HG03521 (cell line): ENCODE results near the gene PDE11A.

ENCODE experiments used
- ATAC-seq: cut with Tn5 transposase; IDR thresholded peaks from one replicate; pipeline ENCODE4 v1.9.1; 2021; ENCODE audit warnings: mild to moderate bottlenecking, moderate library complexity; ENCODE audit not compliant: unreplicated experiment

The PDE11A gene

DNA sequence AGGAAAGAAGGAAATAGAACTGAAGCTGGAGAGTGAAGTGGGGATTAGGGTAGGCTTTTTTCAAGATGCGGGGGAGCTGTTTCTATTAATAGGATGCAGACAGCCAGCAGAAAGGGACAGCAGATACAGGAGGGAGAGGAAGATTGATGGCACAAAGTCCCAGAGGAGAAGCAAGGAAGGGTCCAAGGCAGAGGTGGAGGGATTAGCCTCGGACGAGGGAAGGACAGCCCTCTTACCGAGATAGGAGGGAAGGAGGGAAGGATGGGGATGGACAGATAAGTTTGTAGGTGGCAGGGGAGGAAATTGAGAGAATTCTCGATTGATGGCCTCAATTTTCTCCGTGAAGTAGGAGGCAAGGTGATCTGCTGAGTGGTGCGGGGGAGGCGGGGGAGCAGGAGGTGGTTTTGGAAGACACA, 362.6 kb downstream of the PDE11A start:
- ATAC-seq: no peak

DNA sequence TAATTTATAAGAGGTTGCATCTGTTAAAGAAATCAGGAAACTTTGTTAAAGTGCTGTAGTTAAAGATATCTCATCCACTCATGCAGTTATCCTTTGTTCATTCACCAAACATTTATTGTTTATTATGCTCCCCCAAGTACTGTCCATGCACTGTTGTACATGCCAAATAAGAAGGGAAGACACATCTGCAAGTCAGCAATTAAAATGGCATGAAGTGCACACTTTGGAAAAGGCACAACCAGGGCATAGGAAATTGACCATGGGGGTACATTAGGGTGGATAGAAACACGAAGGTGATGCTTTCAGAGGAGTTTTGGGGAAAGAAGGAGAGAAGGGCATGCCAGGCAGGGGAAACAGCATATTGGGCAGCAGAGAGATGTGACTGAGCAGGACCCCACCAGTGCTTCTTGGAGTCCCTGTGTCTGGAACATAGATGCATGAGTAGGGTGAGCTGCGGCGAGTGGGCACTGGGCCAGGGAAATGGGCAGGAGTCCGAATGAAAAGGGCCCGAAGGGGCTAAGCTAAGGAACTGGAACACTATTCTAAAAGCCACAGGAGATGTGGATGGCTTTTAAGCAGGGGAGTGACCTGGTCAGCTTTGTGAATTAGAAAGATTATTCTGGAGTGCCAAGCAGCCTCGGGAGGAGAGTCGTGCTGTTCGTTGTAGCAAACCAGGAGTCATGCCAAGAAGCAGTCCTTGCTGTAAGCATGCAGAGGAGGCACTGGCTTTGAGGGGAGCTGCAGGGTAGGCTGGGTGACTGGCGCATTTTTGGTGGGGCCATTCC, 363.7 kb downstream of the PDE11A start:
- no peak for ATAC-seq

DNA sequence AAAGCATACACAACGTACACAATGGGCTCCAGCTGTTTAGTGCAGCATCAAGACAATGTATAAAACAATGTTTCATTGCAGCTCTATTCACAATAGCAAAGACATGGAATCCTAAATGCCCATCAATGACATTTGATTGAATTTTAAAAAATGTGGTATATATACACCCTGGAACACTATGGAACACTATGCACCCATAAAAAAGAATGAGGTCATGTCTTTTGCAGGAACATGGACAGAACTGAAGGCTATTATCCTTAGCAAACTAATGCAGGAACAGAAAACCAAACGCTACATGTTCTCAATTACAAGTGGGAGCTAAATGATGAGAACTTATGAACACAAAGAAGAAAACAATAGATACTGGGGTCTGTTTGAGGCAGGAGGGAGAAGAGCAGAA, 364.5 kb downstream of the PDE11A start:
- no peak for ATAC-seq

DNA sequence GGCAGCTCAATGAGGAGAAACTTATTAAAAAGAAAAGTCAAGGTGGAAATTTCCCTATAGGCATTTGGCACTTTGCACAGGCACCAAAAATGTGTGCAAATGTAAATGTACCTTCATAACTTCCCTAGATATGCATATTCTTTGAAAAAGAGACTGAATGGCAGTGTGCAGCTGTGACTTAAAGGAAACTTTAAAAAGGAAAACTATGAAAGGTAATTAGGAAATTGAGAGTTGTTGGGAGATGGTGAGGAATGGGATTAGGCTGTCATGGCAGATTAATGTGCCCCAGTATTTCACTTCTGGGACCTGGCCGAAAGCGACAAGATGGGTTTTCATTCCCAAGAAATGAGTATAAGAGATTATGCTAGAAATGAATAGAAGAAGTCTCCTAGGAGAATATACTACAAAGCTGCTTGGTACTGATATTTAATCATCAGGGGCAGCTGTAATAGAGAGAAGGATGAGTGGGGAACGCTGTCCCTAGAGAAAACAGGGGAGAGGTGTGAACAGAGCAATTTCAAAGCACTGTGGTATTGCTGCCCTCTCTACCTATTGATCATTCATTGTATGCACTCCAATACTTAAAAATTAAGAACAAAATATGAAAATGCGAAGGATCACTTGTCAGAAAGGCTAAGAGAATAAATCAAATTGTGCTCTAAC, 366.9 kb downstream of the PDE11A start:
- no peak for ATAC-seq

DNA sequence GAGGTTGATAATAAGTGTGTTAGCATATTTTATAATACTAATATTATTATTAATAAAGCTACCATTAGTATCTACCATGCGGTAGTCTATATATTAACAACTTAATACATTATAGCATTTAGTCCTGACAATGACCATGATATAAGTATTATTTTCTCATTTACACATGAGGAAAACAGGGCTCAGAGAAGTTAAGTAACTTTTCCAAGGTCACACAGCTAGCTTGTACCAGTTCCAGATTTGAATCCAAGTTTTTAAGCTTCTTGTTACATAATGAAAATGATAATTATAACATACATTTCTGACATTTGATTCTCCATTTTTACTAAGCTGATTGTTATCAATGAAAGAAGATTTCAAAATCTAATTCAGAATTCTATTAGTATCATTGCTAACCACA, 369.4 kb downstream of the PDE11A start:
- ATAC-seq: no peak

DNA sequence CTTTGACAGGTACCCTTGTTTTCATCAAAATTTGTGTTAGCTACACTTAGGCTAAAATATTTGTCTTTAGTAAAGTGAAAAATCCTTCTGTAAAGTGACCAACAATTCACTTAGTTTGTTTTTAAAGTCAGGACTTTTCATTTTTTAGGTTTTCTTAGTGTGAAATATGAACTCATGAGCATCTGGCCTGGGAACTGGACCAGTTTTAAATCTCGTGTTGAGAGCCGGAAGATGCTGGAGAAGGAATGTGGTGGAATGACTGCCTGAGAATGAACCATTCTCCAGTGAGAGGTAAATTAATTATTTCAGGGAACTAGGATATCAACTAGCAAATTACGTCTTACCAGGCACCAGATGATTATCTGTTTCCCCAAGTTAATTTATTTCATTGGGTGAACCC, 374.3 kb downstream of the PDE11A start:
- no peak for ATAC-seq

DNA sequence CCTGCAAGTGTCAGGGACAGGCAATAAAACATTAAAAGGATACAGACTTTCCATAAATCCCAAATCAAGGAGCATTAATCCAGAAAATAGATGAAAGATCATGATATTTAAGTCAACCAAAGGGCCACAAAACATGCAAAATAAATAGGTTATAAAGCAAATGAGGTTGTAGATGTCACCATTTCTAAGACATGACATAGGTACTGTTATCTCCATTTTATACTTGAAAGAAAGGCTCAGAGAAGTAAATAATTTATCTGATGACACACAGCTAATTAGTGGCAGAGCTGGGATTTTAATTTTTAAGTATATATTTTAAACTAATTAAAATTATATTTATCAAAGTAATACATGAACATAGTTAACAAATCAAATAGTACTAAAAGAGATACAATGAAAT, 378.2 kb downstream of the PDE11A start:
- no peak for ATAC-seq

DNA sequence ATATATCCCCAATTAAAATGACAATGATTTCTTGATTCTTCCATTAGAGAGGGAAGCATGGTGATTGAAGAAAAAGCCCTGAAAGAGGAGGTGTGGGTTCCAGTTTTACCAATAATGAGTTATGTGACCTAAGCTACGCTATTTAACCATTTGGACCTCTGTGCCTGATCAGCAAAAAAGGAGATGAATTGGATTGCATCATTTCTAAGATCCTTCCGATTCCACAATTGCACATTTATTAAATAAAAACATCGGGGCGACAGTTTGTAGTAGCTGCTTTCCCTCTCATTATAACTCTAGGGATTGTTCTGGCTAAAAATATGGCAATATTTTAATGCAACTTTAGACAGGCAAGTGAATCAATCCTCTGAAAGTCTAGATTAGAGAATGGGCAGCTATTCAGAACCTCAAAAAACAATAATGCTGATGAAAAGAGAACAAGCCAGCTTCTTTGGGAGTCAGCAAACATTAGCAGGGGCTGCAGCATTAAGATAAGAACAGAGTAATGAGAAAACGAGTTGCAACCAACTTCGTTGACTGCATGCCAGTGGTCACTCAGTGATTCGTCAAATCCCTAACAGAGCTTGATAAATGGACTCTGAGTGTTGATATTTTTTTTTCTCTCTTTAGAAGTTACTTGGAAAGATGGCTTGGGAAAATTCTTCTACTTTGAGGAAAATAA, 378.8 kb downstream of the PDE11A start:
- no peak for ATAC-seq

DNA sequence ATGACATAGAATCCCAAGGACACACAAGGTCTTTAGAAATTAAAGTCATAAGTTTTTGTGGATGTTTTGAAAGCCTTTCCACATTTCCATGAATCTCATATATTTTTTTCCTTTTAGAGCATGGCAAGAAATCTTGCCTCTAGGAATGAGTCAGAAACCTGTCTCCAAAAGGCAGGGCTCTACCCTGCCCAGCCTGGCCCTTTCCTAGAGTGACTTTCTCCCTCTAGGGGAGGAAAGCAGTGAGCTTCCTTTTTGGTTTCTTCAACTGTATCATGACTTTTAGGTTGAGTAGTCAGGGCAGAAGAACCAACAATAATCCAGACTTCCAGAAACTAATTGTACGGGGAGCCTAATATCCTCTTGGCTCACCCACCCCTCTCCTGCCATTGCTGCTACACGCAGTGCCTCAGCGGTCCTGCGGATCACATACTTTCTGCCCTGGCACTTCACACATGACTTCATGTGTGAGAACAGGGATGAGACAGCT, 379.8 kb downstream of the PDE11A start:
- ATAC-seq: no peak

DNA sequence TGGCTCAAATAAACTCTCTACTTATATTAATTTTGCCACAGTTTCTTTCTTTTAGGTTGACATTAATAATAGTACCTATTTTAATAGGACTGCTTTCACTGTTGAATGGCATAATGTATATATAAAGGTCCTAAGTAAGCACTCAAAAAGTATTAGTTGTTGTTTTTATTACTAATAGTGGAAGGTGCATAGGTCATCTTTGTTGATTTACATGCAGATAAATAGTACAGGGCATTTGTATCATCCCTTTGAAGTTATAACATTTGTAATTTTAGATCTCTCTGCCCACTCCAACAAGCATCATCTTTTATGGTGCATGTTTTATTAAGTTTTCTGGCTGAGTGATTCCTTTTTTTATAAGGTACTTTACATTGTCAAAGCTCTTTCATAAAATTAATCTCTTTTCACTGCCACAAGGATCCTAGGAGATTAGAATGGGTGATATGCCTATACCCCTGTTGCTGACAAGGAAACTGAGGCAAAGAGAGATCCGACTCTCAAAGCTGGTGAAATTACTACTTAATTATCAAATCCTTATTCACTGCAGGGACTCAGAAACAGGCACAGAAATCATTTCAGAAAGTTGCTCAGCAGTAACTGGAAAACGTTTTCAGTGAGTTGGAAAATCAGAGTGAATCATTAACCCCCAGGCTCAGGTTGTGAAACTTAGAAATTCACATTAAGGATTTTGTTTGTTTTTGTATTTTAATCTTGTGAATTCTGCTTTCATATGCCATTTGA, 380.4 kb downstream of the PDE11A start:
- ATAC-seq: no peak

DNA sequence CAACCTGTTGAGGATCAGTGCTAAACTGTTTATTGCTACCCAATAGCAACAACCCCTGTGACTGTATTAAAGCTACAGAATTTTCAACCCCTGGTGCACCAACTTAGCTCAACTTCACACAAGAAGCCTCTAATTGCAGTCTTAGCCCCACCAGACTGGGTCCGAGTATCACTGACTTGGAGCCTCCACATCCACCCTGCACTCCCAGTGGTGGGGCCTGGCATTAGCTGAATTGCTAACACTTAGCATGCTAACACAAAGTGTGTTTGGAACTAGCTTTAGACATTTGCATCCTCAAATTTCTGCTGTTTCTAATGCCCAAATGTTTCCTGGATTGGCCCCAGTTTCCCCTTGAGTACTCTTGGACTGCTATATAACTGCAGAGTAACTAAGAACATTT, 381.4 kb downstream of the PDE11A start:
- no peak for ATAC-seq

DNA sequence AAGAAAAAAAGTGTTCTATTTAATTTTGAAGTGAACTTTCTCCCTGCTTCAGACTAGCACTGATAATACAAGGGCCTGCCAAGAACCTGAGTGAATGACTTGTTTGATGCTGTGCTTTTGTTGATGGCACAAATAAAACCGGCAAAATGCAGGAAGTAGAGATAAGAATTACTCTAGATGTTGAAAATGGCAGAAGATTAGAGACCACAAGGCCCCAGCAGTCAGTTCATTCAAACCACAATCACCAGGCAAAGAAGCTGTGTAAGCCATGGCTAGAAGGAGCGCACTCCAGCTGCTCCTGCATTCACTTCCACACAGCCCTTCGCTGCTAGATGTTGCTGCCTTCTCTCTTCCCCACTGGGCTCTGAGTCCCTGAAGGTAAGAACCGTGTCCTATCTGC, 383.0 kb downstream of the PDE11A start:
- no peak for ATAC-seq

DNA sequence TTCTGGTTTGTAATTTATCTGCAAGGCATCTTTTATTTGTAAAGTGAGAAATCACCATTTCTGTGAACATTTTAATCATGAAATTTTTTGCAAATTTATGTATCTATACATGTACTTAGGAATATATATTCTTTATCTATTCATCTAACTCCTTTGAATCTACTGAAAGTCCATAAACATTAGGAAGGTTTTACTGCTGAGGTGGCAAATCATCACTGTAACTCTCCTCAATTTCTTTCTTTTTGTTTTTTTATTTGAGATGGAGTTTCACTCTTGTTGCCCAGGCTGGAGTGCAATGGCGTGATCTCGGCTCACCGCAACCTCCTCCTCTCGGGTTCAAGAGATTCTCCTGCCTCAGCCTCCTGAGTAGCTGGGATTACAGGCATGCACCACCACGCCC, 383.7 kb downstream of the PDE11A start:
- ATAC-seq: no peak

DNA sequence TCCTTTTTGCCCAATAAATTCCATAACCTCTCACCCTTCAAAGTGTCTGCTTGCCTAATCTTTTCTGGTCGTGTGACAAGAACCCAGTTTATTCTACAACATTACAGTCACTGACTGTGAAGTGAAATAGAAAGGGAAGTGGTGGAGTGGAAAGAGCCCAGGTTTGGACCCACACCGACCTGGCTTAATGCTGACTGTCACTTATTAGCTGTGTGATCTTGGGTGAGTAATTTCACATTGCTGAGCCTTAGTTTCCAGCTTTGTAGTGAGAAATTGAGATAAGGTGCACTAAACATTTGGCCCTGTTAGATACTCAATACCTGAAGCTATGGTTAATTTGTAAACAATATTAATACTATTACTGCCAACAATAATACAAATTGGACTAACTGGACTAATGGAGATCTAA, 388.9 kb downstream of the PDE11A start:
- no peak for ATAC-seq

DNA sequence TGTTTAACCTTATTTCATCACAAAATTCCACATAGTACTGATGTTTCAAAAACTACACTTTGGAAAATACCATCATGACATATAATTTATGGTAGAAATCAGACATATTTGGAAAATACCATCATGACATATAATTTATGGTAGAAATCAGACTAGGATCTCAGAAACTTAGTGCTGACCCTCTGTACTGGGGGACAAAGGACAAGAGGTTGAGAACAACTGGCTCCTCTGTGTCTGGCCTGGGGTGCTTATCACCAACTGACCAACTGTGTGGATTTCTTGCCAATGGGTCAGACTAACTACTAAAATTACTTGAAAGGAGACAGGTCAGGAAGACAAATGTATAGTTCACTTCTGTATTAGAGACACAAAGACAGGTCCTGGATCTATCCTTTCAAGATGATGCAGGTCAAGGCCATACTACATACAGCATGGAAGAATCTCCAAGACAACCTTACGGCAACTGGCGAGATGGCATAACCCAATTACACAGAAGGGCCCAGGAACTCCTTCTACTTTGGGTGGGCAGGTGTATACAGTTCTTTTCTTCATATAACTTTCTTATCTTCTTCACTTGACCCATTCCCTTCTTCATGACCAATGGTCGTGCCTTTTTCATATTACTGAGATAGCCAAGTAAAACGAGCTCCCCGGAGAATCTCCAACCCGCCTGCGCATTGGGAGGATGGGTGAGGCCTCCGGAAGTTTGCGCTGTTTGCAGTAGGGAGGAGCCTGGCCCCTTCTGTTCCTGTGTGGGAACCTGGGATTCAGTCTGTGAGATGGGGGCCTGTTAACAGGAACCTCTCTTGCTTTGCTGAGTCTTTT, 389.5 kb downstream of the PDE11A start:
- ATAC-seq: no peak

DNA sequence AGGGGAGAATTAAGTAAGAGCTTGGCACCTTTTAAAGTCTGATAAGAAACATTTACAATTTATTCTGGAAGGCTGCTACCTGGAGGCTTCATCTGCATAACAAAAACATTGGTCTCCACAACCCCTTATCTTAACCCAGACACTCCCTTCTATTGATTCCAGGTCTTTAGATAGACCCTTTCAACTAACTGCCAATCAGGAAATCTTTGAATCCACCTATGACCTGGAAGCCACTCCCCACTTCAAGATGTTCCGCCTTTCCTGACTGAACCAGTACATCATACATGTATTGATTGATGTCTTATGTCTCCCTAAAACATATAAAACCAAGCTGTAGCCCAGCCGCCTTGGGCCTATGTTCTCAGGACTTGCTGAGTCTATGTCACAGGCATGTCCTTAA, 390.6 kb downstream of the PDE11A start:
- no peak for ATAC-seq

DNA sequence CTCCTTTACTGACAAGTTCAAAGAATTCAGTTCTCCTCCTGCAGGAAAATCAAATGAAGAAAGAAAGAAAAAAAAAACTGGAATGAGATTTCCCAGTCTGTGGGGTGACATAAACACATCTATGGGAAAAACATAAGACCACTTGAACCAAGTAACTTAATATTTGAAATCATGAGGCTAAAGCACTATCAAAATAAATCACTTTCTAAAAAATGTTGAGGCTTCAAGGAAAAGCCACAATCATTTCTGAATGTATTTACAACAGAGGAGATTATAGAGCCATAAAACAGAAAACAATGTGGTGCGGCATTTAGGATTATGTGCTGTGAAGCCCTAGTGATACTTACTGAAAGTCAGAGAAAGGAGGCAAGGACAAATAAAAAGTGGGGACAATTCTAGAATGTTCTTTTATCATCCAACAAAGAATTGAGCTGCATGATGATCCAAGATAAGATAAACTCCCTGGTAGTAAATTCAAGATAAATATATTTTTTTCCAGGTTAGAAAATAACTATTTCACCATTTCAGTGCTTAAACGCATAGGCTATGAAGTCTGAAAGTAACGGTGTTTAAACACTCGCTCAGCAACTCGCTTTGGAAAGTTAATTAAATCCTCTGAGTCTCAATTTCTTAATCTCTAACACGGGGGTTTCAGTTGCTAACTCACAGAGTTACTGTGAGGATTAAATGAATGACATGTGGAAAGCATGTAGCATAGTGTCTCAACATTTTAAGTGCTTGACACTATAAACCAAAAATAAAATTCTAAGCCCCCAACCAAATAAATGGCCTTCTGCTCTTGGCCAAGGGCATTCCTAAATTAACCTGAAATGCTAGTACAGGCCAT, 391.5 kb downstream of the PDE11A start:
- ATAC-seq: no peak

DNA sequence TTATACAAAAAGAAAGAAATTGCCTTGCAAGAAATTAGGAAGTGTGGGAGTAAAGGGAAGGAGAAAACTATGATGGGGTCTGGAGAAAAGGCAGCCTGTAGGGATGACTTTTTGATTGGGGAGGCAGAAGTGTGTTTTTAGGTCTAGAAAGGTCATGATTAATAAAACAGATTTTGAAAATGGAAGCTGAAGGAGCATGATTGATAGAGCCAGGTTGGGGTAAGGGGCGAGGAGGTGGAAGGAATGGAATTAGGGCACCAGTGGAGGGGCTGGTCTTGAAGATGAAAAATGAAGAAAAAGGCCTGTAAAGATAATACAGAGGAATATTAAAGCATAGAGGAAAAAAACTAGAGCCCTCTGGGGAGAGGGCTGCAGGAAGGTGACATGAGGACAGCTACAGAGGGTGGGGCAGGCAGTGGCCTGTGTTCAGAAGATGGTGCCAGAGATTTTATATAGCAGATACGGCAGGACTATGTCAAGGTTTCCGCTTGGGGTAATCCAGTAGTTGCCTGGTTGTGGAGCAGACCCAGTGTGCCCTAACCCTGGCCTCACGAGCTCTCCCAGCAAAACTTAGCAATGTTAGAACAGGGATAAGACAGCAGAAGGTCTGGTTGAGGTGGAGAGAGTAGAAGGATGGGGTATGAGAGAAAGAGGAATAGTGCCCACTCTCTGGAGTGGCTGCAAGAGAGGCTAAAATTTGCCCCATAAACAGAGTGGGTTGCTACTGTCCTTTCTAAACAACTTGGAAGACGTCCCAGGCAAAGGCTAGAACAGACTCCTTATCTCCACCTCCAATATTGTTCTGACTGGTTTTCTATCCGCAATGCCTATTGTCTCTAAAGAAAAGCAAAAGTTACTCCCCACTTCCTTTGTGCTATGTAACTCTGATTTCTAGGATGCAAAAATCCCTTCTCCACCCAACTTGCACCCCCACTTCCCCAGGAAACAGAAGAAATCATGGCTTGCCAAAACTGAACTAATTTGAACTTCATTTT, 392.7 kb downstream of the PDE11A start:
- ATAC-seq: no peak
